Mucosa of gallbladder (tissue), 1 donor: ENCODE results near the gene MBTPS1. TPM values are rescaled to one million over a fixed set of nuclear protein-coding genes. Genes with fewer than 3 reads are reported as not detected.

Experiments
- DNase-seq: peaks from one replicate; pipeline ENCODE4 v3.0.0-alpha.2; 2020; ENCODE audit warnings: low spot score
- total RNA-seq: library from RNA; stranded (reverse); gene quantifications from one replicate; pipeline ENCODE4 v1.2.1, GENCODE V29; 2021
- donor health status: DM: no; HTN: no; CAD: no.

Gene MBTPS1
- total RNA-seq, 1 donor from 2014 or later: 87.6 TPM

DNA sequence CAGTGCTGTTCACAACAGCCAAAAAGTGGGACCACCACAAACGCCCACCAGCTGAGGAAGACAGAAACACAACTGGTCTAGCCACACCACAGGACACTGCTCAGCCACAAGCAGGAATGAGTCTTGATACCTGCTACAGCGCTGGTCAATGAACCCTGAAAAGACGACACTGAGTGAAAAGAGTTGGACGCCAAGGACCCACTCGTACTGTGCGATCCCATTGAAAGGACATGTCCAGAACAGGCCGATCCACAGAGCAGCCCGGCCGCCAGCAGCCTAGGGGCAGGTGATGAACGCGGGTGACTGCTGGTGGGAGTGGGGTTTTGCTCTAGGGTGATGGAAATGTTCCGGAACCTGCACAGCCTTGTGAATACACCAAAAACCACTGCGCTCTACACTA is 63.5 kb downstream of the MBTPS1 start:
- DNase-seq: no peak

DNA sequence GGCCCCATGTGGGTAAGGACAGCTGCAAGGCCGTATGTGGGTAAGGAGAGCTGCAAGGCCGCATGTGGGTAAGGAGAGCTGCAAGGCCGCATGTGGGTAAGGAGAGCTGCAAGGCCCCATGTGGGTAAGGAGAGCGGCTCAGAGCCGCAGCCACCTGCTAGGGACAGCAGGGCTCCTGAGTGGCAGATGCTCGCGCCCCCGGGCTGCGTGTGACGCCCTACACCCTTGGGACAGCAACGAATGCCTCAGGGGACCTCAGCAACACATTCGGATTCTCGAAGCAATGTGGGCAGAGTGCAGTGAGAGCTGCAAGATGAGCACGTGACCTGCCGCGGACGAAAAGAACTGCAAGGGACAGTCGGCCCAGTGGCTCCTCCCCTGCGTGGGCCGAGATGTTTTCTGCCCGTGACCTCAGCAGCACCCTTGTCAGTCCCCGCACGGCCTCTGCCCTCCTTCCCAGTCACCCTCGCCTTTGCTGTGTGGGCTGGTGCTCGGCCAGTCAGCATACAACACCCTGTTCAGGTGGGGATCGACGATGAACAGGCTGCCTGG is 64.6 kb downstream of the MBTPS1 start:
- DNase-seq: no peak

DNA sequence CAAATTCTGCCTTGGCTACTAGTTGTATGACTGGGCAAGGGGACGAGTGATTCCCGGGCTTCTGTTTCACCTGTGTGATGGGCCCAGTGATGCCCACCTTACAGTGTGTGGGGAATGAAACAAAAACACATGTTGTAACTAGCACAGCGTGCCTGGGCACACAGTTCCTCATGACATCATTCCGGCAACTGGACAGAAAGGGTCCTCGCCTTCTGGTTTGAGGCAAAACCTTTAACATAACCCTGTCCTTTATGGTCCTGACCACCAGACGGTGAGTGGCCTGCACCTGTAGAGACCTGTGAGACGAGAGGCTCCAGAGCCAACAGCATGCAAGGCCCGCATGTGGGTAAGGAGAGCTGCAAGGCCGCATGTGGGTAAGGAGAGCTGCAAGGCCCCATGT is 66.4 kb downstream of the MBTPS1 start:
- no peak for DNase-seq

DNA sequence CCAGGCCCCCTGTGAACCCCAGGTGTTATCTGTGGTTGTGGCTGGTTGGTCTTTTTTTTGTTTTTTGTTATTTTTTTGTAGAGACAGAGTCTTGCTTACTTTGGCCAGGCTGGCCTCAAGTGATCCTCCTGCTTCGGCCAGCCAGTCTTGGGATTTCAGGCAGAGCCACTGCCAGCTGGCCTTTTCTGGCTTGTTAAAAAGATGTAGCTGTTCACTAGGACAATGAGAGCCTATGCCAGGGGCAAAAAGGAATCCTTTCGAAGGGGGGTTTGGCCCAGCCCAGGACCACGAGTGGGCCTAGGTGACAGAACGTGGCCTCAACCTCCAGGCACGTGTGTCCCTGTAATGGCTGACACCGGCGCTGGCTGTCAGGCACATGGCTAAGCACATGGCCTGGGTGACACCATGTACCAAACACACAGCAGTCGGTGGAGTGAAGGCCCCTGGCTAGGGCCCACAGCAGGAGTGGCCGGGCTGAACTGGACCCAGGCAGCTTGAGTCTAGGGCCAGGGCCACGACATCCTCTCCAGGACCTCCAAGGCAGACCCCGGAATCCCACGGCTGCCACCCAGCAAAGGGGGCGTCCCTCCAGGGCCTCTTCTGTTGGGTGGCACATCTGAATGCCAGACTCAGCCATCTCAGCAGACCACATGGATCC is 67.2 kb downstream of the MBTPS1 start:
- no peak for DNase-seq

DNA sequence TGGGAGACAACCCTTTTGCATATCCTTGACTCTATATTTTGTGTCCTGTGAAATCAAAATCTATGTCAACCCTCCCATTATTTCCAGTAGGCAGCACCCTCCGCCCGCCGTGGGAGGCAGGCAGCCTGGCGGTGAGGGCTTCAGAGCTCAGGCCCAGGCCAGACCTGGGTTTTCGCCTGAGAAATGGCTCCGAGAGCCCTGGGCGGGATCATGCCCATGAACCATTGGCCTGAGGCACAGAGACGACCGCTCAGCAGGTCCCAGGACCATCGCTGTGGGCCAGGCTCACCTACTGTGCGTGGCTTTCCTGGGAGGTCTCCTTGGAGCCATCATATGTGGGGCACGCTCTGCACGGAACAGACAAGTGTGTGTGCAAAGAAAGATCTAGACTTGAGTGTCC is 67.9 kb downstream of the MBTPS1 start:
- no peak for DNase-seq

DNA sequence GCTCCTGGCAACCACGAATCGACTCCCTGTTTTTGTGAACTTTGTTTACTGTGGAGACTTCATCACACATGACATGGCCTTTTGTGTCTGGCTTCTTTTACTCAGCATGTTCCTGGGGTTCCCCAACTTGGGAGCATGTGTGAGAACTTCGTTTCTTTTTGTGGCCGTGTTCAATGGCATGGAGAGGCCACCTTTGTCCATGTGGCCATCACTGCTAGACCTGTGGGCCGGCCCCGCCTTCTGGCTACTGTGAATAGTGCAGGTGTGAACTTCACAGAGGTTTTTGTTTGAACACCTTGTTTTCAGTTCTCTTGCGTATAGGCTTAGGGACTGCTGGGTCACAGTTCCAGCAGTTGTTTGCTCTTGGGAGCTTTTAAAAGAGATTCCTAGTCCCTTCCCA is 68.5 kb downstream of the MBTPS1 start:
- DNase-seq: no peak

DNA sequence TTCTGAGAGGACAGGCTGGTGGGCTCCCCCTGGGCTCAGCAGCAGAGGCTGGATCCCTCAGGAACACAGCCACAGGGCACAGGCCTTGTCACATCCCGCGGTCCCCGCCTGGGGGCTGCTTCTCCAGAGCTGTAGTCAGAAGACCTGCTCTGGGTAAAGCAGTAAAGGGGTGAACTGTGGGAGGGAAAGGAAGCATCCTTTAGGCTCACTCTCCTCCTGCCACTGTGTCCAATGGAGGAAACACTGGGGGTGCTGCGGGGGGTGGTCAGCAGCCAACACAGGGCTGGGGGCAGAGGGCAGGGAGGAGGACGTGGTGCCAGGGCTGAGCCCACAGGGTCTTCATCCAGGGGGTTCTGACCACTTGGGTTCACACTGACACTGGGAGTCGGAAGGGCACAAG is 69.1 kb downstream of the MBTPS1 start:
- DNase-seq: no peak

DNA sequence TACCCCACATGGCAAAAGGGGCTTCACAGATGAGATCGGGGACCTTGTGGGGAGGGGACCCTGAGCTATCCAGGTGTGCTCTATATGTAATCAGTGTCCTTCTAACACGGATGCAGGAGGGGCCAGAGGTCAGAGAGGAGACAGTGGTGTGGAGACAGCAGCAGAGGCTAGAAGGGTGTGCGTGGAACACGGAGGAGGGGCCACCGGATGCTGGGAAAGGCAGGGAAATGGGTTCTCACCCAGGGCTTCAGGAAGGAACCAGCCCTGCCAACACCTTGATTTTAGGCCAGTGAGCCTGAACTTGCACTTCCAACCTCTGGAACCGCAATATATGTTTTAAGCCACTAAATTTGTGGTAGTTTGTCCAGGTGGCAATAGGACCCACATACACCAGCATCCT is 69.5 kb downstream of the MBTPS1 start:
- DNase-seq: no peak

DNA sequence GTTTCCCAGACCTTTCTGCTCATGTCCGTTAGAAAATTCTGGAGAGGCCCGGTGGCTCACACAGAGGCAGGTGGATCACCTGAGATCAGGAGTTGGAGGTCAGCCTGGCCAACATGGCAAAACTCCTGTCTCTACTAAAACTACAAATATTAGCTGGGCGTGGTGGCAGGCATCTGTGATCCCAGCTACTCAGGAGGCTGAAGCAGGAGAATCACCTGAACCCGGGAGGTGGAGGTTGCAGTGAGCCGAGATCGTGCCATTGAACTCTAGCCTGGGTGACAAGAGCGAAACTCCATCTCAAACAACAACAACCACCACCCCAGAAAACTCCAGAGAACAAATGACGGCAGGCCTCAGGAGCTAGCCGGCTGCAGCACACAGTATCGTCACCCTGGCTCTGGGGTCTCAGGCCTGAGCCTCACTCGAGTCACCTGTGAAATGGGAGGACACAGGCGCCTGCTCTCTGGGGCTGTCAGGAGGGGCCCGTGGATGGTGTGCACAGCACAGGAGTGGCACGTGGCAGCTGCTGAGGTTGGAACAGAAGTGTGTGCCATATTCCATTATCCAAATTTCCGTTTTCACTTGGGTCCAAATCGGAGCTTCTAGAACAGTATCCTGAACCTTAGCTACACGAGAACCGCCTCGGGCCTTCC is 70.8 kb downstream of the MBTPS1 start:
- DNase-seq: no peak

DNA sequence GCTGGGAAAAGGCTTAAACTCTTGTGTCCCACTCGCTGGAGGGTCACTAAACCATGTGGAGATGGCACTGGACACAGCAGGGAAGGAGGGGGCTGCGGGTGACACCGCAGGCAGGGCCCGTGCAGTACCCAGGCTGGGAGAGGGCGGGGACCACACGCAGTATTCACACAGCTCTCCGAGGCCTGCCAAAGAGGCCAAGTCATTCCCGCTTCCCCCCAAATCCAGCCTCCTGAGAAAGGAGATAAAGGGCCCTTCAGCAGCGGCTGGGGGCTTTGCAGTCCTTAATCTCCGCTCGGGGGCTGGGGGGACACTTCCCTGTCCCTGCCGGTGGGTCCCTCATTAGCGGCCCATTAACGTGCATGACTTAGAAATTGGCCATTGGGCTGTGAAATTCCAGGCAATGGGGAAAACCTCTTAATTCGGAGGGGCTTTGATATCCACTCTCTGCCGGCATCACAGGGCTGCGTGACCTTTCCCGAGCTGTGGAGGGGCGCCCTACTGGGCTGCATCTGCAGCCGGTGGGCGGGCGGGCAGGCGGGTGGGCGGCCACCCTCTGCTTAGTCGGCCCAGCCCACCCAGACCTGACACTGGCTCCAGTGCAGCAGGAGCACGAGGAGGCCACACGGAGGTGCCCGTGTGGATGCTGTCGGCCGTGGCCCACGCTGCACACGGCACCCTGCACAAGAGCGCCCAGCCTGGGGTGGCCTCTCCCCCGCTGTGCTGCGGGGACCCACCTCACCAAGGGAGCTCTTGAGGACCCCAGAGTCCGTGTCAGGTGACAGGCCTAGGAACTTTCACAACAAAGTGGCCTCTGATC is 71.5 kb downstream of the MBTPS1 start:
- no peak for DNase-seq

DNA sequence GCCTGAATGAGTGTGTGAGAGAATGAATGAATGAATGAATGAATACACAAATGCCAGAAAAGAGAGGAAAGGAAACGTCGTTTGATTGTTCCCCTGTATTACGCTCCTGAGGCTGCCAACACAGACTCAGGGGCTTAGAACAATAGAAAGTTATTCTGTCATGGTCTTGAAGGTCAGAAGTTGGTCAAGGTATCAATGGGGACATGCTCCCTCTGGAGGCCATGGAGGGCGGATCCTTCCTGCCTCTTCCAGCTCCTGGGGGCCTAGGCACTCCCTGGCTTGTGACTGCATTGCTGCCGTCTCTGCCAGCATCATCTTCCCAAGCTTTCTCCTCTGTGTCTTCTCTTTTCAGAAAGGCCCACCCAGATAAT is 72.6 kb downstream of the MBTPS1 start:
- no peak for DNase-seq

DNA sequence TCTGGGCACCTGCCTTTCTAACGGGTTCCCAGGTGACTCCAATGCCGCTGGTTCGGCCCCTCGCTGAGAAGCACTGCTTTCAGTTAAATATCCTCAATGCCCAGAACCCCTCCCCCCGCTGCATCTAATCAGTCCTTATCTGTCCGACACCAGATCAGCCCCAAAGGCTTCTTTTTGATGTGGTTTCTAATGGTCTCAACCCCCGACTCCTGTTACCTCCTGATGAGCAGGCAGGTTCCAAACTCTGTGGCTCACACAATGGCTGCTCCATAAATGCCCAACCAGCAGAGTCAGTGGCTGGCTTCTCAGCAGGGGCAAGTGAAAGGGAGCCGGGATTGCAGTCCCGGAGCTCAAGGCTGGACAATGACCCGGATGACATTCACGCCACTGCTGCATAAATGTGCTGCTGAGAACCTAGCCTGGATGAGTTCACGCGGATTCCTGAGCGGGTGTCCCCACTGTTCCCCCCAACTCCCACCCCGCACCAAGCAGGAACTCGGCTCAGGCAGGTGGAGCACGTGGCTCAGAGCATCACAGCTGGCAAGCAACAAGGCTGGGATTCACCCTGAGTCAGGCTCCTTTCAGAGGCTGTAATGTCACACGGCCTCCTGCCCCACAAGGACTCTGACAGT is 73.1 kb downstream of the MBTPS1 start:
- no peak for DNase-seq

DNA sequence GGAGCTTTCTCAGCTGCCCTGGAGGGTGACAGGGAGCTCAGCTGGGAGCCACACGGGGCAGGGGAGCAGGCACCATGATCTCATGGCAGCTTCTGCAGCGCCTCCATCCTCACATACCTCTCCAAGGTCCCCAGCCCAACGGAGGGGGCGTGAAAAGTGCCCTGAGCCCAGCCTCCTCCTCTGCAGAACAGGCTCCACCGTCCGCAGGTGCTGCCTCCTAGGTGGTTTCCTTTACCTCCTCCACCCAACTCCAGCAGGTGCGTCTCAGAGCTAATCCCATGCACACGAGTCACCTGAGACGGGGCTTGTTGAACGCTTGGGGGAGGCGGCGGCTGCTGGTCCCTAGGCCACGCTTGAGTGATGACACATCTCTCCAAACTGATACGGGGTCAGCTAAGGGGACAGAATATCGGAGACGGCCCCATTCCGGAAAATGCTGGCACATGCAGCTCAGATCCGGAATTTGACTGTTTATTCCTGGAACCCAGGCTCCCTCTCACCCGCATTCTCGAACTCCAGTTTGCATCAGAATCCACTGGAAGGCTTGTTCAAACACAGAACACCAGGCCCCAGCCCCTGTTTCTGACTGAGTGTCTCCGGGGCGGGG is 73.8 kb downstream of the MBTPS1 start:
- no peak for DNase-seq

DNA sequence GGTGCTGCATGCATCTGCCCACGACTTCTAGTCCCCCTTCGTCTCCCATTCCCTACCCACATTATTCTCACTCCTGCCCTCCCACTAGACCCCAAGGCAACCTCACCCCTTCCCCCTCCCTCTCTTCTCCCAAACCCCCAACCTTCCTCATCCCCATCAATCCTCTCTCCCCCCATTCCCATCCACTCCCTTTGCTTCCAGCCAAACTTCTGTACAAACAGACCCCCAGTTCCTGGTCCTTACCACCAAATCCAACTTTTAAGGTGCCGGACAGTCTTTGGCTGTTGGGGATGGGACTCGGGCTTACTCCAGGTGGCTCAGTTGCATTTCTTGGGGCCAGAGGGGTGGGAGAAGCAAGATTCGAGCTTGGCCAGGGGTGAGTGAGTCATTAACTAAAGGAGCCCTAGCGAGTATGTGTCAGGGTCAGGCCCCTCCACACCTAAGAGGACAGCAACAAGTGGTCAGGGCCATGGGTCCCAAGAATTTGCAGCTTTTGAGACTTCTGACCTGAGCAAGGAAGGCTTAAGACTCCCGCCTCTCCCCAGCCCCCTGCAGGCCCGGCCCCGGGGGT is 74.3 kb downstream of the MBTPS1 start, which contains the start of gene SLC38A8:
SLC38A8 (minus strand) TSS at position 488 of the 571 bp plus-strand sequence. CDS start 638 bp downstream, outside the sequence.
- DNase-seq: no peak

DNA sequence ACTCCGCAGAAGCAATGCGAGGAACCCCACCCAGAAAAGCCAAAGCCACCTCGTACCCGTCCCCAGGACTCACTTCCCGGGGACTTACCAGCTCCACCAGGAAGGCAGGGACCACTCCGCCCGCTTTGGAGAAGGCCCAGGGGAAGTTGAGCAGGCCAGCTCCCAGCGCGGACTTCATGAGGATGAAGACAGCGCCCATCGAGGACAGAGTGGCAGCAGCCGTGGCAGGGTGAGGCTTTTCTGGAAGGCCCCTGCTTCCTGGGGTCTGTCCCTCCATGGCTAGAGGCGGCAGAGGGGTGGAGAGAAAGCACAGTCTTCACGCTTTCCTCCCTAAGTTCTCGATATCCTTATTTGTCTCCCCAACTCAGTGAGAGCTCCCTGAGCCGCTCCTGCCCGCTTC is 74.9 kb downstream of the MBTPS1 start:
- no peak for DNase-seq

DNA sequence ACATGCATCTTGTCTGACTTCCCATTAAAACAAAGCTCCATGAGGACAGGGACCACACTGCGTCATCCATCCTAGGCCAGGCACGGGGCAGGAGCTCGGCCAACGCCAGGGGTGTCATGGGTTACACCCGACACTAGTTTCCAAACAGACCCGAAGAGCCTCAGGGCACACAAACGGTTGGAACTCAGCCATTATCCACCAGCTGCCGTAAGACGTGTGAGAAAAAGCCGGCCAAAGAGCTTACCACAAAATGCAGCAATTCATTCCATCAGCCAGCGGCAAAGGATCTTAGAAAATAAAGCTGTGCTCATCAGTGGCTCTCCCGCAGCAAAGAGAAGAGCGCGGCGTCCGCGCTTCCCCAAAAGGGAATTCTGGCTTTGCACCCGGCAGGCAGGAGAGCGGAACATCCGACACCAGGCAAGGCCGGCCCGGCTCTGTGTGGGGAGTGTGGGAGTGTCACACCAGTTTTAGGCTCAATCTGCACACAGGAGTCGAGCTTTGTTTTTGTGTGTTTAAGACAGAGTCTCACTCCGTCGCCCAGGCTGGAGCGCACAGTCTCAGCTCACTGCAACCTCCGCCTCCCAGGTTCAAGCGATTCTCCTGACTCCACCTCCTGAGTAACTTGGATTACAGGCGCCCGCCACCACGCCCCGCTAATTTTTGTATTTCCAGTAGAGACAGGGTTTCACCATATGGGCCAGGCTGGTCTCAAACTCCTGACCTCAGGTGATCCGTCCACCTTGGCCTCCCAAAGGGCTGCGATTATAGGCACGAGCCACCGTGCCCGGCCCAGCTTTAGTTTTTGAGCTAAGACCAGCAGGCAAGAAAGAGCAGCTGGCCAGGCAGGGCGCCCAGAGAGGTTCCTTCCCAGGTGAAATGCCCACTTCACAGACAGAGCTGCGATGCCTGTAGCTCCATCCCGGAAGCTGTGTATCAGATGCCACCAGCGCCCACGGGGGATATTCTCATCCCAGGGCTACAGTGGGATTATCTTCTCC is 75.6 kb downstream of the MBTPS1 start:
- DNase-seq: no peak

DNA sequence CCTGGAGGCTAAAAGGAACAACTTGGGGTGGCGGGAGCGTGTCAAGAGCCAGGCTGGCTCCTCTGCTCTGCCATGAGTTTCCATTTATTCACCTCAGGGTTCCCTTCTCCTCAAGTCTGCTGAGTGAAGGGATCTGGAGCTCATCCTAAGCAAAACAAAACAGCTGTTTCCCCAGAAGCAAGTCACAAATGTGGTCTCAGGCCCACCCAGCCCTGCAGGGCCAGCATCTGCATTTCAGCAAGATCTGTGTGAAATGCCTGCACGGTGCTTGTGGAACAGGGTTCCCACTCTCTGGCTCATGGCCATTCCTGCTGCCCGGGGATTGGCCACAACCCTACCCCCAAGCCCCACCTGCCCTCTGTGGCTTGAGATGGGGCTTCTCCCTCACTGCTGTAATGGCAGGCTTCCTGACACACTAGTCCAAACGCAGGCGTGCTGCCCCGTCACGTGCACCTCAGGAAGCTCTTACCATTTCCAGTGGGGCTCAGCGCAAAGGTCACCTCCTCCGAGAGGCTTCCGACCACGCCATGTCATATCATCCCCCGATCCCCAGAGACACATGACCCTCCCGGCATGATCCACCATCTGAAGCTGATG is 76.4 kb downstream of the MBTPS1 start:
- DNase-seq: no peak

DNA sequence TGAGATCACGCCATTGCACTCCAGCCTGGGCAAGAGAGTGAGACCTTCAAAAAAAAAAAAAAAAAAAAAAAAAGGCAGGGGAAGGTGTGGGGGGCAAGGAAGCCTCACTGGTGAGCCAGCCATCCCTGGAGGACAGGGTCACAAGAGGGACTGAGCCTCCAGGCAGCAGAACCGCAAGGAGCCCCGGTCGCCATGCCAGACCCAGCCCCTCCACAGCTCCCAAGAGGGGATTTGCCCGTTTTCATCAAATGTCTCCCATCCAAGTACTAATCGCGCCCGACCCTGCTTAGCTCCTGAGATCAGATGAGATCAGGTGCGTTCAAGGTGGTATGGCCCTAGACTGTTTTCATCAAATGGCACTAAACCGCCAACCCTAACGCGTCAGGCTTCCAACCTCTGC is 77.0 kb downstream of the MBTPS1 start:
- DNase-seq: no peak

DNA sequence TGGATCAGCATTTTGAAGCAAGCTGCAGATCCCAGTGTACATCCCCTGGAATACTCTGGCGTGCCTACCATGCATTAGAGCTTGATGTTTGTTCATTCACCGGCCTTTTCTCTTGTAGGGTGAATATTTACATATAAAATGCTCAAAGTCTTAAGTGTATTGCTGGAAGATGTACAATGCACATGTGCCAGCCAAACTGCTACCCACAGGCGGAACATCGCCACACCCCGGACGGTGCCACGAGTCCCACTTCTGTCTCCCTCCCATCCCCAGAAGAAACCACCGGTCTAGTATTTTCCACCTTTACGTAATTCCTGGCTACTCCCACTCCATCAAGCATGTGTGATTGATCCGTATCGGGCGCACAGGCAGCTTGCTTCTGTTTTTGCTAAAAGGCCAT is 78.3 kb downstream of the MBTPS1 start:
- no peak for DNase-seq

DNA sequence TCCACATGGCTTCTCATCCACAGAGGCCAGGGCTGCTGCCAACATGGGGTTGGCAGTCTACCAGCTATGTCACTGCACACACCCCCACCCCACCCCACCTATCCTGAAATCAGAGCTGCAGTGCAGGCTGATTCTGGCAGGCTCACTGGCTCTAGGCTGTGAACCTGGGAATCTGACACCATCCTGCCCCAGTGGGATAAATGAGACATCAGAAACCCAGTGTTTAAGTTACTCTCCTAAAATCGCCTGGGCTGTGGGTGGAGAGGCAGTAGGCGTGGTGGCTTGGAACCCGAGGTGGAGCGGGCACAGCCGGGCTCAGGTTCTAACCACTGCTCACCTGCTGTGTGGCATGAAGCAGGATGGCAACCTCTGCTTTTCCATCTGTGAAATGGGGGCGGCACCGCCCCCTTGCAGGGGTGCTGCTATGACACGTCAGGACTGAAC is 79.7 kb downstream of the MBTPS1 start:
- no peak for DNase-seq
